Stimulated activated CD4-positive, alpha-beta T cell treated with anti-CD3 and anti-CD28 coated beads, Interleukin-2, amount 100 ng/mL, for 48 hours (primary cell): Measurements from ENCODE around the gene SUGP1.

Experiments
- DNase-seq, 2 donors: peaks; one replicate each; pipeline ENCODE4 v3.0.0-alpha.2; 2020

Gene SUGP1

GRCh38 chr19:19294914-19295313, 25.4 kb downstream of the SUGP1 start:
- no peak for DNase-seq

GRCh38 chr19:19292607-19293006, 27.7 kb downstream of the SUGP1 start:
- no peak for DNase-seq

GRCh38 chr19:19285686-19286085, 34.6 kb downstream of the SUGP1 start:
- DNase-seq: no peak

- no peak for DNase-seq
Observed at GRCh38 chr19:19280561-19280960, 39.7 kb downstream of the SUGP1 start.

- no peak for DNase-seq
Observed at GRCh38 chr19:19279853-19280252, 40.5 kb downstream of the SUGP1 start.

GRCh38 chr19:19279062-19279612, 41.2 kb downstream of the SUGP1 start:
- no peak for DNase-seq

- DNase-seq: no peak
Observed at GRCh38 chr19:19278315-19278714, 42.0 kb downstream of the SUGP1 start.

GRCh38 chr19:19276851-19277250, 43.5 kb downstream of the SUGP1 start:
- no peak for DNase-seq

- no peak for DNase-seq
Observed at GRCh38 chr19:19276386-19276785, 43.9 kb downstream of the SUGP1 start.

GRCh38 chr19:19274716-19275565, 45.4 kb downstream of the SUGP1 start:
- DNase-seq: no peak

GRCh38 chr19:19274146-19274545, 46.2 kb downstream of the SUGP1 start:
- no peak for DNase-seq

GRCh38 chr19:19271828-19272599, 48.3 kb downstream of the SUGP1 start:
- no peak for DNase-seq

- no peak for DNase-seq
Observed at GRCh38 chr19:19270749-19271571, 49.3 kb downstream of the SUGP1 start.

GRCh38 chr19:19269952-19270694, 50.2 kb downstream of the SUGP1 start:
- no peak for DNase-seq

GRCh38 chr19:19268453-19269385, 51.6 kb downstream of the SUGP1 start:
- no peak for DNase-seq

GRCh38 chr19:19267305-19267704, 53.0 kb downstream of the SUGP1 start:
- DNase-seq: no peak

- no peak for DNase-seq
Observed at GRCh38 chr19:19263886-19264487, 56.3 kb downstream of the SUGP1 start.

GRCh38 chr19:19262190-19263057, 57.9 kb downstream of the SUGP1 start:
- no peak for DNase-seq

GRCh38 chr19:19261350-19262189, 58.7 kb downstream of the SUGP1 start:
- no peak for DNase-seq
